HG03378 (cell line): ENCODE data around the gene MPND.

Experiments
- ATAC-seq: cut with Tn5 transposase; IDR thresholded peaks from one replicate; pipeline ENCODE4 v1.9.1; 2021; ENCODE audit warnings: mild to moderate bottlenecking, moderate library complexity; ENCODE audit not compliant: unreplicated experiment

The MPND gene

GRCh38 chr19:4343370-4344307 lies at the start of gene MPND:
Gene MPND (plus strand): TSS chr19:4343562. CDS start chr19:4343594, 32 bp downstream.
- ATAC-seq = peak; percentile 12

- ATAC-seq = no peak
Measured at GRCh38 chr19:4294389-4294788, 49.0 kb upstream of the MPND start.

GRCh38 chr19:4295972-4296771 lies 47.2 kb upstream of the MPND start:
- ATAC-seq = no peak

GRCh38 chr19:4297901-4298809 lies 45.2 kb upstream of the MPND start:
- ATAC-seq = no peak

- ATAC-seq = no peak
Measured at GRCh38 chr19:4298810-4299550, 44.4 kb upstream of the MPND start.

GRCh38 chr19:4300589-4300988 lies 42.8 kb upstream of the MPND start:
- ATAC-seq = no peak

GRCh38 chr19:4301590-4302242 lies 41.6 kb upstream of the MPND start:
- no peak for ATAC-seq

- no peak for ATAC-seq
Measured at GRCh38 chr19:4302243-4302640, 41.1 kb upstream of the MPND start, which contains the start of gene TMIGD2. Gene TMIGD2 (minus strand): TSS chr19:4302389. CDS start chr19:4302385, 4 bp downstream.

GRCh38 chr19:4303819-4304537 lies 39.4 kb upstream of the MPND start:
- ATAC-seq = no peak

- no peak for ATAC-seq
Measured at GRCh38 chr19:4304538-4305256, 38.7 kb upstream of the MPND start, which contains the start of gene FSD1. Gene FSD1 (plus strand): TSS chr19:4304598. CDS start chr19:4304747, 149 bp downstream.

GRCh38 chr19:4305257-4305612 lies 38.1 kb upstream of the MPND start:
- ATAC-seq = no peak

- no peak for ATAC-seq
Measured at GRCh38 chr19:4305659-4306058, 37.7 kb upstream of the MPND start.

- no peak for ATAC-seq
Measured at GRCh38 chr19:4310247-4311121, 32.9 kb upstream of the MPND start.

GRCh38 chr19:4313847-4314490 lies 29.4 kb upstream of the MPND start:
- no peak for ATAC-seq

GRCh38 chr19:4316956-4317355 lies 26.4 kb upstream of the MPND start:
- no peak for ATAC-seq

GRCh38 chr19:4318460-4318859 lies 24.9 kb upstream of the MPND start:
- ATAC-seq = no peak
